HG02759 (cell line): ENCODE data around the gene MRPS34.

ENCODE experiments used
- ATAC-seq: cut with Tn5 transposase; IDR thresholded peaks from one replicate; pipeline ENCODE4 v1.9.1; 2021; ENCODE audit warnings: mild to moderate bottlenecking, moderate library complexity; ENCODE audit not compliant: unreplicated experiment

Gene MRPS34

DNA sequence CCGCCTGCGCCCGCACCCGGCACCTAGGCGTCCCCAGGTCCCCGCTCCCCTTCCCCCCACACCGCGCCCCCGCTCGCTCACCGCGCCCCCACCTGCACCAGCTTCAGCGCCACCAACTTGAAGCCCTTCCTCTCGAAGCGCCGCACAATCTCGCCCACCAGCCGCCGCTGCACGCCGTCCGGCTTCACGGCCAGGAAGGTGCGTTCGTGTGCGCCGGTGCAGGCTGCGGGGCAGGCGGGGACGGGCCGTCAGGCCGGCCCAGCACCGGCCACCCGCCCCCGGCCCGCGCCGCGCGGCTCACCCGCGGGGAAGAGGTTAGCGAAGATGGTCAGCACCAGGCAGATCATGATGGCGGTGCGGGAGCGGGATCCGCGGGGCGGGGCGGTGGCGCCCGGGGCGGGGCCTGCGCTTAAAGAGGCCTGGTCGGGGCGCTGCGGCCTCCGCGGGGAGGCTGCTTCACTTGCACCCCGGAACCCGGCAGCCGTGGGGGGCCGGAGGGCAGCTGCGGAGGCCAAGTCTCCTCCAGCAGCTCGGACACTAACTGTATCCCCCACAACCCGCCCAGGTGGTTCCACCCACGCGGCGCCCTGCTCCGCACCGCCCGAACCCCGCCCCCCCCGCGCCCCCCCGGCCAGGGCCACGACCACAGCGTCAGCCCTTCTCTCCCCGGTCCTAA lies 1.6 kb downstream of the MRPS34 start, which contains the start of gene NME3:
Gene NME3 (minus strand): TSS at position 356 of the 676 bp plus-strand sequence. CDS start 9 bp downstream, at position 347.
- peak; percentile 33 for ATAC-seq

GRCh38 chr16:1770328-1771187 lies 2.4 kb downstream of the MRPS34 start:
- ATAC-seq, result no peak

- ATAC-seq, result no peak
Observed at GRCh38 chr16:1769402-1770300, 3.3 kb downstream of the MRPS34 start.

- no peak for ATAC-seq
Observed at GRCh38 chr16:1768767-1769401, 4.0 kb downstream of the MRPS34 start.

- ATAC-seq, result no peak
Observed at GRCh38 chr16:1768061-1768766, 4.7 kb downstream of the MRPS34 start.

- no peak for ATAC-seq
Observed at GRCh38 chr16:1767116-1767994, 5.6 kb downstream of the MRPS34 start.

DNA sequence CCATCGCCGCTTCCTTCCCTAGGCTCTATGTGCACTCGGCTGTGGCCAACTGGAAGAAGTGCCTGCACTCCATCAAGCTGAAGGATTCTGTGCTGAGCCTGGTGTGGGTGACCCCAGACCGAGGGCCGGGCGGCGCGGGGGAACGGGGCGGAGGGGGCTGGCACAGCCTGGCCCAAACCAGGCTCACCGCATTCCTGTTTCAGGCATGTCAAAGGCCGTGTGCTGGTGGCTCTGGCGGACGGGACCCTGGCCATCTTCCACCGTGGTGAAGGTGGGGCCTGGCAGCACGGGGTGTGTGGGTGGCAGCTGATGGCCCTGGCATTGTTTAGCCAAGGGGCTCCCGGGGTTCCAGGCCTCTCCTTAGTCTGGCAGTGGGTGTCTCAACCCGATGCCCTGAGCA lies 6.2 kb downstream of the MRPS34 start:
- ATAC-seq, result no peak

- no peak for ATAC-seq
Observed at GRCh38 chr16:1766231-1766630, 6.7 kb downstream of the MRPS34 start.

GRCh38 chr16:1765826-1766225 lies 7.1 kb downstream of the MRPS34 start:
- ATAC-seq, result no peak

DNA sequence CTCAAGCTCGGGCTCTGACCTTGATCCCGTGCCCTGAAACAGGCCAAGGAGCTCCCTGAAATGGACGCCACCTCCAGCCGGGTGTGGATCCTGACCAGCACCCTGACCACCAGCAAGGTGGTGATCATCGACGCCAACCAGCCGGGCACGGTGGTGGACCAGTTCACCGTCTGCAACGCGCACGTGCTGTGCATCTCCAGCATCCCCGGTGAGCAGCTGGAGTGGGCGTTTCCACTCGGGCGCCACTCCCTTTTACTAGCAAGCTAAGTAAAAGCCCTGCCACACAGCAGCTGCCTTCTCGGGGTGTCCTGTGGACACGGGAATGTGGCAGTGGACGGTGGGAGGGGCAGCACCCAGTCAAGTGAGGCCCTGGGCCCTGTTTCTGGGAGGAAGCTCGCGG lies 8.0 kb downstream of the MRPS34 start:
- ATAC-seq, result no peak

DNA sequence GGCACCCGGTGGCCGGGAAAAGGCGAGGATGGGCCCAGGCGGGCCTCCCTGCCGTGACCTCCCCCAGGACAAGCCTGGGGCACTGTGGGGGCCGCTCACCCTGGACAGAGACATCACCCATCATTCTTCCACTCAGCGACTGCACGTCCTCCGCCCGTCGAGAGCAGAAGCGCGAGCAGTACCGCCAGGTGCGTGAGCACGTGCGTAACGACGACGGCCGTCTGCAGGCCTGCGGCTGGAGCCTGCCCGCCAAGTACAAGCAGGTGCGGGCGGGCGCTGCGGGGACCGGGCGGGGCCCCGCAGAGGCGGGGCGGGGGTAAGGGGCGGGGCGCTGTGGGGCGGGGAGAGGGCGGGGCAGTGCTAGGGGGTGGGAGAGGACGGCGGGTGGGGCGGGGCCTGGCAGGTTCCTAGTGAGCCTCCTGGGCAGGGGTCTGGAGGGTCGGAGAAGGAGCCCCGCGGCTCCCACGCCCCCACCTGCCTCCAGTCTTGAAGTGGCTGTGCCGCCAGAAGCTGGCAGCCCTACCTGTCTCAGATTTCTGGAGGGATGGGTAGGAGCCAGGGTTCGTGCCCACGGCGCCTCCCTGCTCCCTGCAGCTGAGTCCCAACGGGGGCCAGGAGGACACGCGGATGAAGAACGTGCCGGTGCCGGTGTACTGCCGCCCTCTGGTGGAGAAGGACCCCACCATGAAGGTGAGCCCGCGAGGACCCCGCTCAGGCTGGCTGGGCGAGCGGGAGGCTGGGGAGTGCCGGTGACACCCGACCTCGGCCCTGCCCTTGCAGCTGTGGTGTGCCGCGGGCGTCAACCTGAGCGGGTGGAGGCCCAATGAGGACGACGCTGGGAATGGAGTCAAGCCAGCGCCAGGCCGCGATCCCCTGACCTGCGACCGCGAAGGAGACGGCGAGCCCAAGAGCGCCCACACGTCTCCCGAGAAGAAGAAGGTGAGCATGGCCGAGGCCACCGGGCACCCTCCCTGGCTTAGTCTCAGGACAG lies 9.1 kb downstream of the MRPS34 start:
- ATAC-seq, result no peak

- no peak for ATAC-seq
Observed at GRCh38 chr16:1762879-1763520, 9.9 kb downstream of the MRPS34 start.

DNA sequence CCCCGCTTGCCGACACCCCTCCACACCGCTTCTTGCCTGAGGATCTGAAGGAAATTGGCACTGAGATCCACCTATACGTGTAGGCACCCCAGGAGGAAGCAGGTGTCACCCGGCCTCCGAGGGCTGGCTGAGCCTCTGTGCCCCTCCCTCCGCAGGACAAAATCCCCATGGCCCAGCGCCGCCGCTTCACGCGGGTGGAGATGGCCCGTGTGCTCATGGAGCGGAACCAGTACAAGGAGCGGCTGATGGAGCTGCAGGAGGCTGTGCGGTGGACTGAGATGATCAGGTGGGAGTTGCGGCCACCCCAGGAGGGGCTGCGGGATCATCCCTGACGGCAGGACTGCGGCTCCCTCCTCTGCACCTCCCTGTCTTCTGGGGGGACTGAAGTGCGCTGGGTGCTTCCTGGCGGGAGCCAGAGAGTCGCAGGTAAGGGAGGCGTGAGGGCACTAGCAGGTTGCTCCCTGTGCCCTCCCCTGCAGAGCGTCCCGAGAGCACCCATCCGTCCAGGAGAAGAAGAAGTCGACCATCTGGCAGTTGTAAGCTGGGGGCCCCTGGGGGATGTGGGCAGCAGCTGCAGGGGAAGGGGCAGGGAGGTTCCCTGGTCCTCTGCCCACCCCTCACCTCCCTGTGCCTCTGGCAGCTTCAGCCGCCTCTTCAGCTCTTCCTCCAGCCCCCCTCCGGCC lies 10.6 kb downstream of the MRPS34 start:
- no peak for ATAC-seq

DNA sequence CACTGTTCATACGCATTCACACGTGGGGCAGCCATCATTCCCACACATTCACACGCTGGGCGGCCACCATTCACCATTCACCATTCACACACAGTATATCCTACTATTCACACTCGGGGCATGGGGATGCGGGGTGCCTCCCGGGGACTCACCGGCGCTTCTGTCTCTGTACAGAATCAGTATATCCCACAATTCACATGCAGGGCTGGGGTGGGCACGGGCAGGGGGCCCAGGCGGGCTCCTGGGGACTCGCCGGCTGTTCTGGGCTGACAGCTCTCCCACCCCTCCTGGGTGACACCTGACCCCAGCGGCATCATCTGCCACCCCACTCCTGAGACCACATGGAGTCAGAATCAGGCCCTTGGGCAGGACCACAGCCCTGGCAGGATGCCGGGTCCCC lies 11.2 kb downstream of the MRPS34 start:
- no peak for ATAC-seq

DNA sequence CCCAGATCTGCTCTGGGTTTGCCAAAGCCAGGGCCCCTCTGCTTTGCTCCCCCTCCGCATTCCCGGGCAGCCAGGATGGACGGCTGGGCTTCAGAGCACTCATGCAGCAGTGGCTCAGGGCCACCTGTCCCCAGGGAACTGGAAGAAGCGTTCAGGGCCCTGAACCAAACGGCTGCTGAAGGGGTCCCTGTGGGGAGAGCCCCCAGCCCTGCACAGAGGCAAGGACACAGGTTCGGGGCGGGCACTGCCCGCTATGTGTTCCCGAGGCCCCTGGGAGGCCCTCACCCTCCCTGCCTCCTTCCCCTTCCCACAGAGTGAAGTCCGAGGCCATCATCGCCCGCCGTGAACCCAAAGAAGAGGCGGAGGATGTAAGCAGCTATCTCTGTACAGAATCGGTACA lies 12.0 kb downstream of the MRPS34 start:
- no peak for ATAC-seq

GRCh38 chr16:1759511-1759910 lies 13.4 kb downstream of the MRPS34 start:
- no peak for ATAC-seq

DNA sequence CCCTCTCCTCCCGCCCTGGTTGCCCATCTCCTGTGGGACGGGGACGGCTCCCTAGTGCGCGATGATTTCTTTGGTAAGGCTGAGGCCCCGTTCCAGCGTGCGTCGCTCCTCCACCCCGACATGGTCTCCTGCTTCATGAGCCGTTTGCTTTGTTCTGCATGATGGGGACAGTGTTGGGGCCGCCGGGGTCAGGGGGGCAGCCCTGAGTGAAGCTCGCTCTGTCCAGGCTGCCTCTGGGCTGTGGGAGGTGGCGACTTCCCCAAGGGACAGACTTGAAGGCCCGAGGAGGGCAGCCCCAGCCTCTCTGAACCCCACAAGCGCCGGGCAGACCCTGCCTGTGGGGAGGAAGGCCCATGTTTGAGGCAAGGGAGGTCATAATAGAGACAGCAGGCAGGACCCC lies 14.0 kb downstream of the MRPS34 start:
- ATAC-seq, result no peak
